GM20431 (cell line): ENCODE data around the gene IKBKE.

ENCODE experiments used
- in situ Hi-C: fragments of 300-500 bp; cut with MseI, MboI; formaldehyde crosslinking; loops from one replicate; pipeline ENCODE4 v1.15.0; 2020; ENCODE audit warnings: low sequenced_read_pairs; ENCODE audit not compliant: unreplicated experiment

The IKBKE gene

GRCh38 chr1:206526064-206526911, 56.0 kb downstream of the IKBKE start:
- in situ Hi-C loops = no loop called here

- in situ Hi-C loops = no loop called here
Measured at GRCh38 chr1:206529425-206529824, 59.1 kb downstream of the IKBKE start.

GRCh38 chr1:206532368-206532767, 62.1 kb downstream of the IKBKE start:
- in situ Hi-C loops = no loop called here

- in situ Hi-C loops = no loop called here
Measured at GRCh38 chr1:206534552-206534951, 64.3 kb downstream of the IKBKE start.

- in situ Hi-C loops = no loop called here
Measured at GRCh38 chr1:206535853-206536188, 65.5 kb downstream of the IKBKE start.

- in situ Hi-C loops = no loop called here
Measured at GRCh38 chr1:206537141-206537540, 66.9 kb downstream of the IKBKE start.

- in situ Hi-C loops = no loop called here
Measured at GRCh38 chr1:206538086-206538770, 68.0 kb downstream of the IKBKE start.

- in situ Hi-C loops = no loop called here
Measured at GRCh38 chr1:206538901-206539640, 68.8 kb downstream of the IKBKE start.

GRCh38 chr1:206540044-206540780, 69.9 kb downstream of the IKBKE start:
- in situ Hi-C loops = loop anchor here (5.0 kb wide), 1 partner anchor 47 kb away; no protein-coding TSS in a partner anchor

- in situ Hi-C loops = loop anchor here (5.0 kb wide), 1 partner anchor 46 kb away; no protein-coding TSS in a partner anchor
Measured at GRCh38 chr1:206541236-206541833, 71.1 kb downstream of the IKBKE start.

- in situ Hi-C loops = loop anchor here (5.0 kb wide), 1 partner anchor 43 kb away; no protein-coding TSS in a partner anchor
Measured at GRCh38 chr1:206544562-206545257, 74.4 kb downstream of the IKBKE start.

GRCh38 chr1:206545351-206545750, 75.1 kb downstream of the IKBKE start:
- in situ Hi-C loops = no loop called here
